ENCODE measurements around the gene OPCML.

The OPCML gene

DNA sequence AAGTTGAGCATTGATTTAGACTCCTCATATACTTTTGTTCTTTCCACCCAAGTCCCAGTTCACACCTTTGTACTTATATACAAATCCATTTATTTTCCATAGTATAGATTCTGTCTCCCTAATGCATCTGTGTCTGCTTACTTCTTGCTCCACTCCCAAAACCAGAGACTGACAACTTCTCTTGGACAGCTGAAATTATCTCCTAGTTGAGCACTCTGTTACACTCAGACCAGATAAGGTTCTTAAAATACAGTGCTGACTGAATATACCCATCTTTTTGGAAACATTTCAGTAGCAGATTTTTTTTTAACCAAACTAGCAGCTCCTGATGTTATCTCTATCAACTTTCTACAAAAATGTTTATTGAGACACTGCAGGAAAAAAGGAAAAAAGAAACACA is 106.3 kb downstream of the OPCML start:
- no peaks in the 10 kb centered on the region for H3K27me3 ChIP-seq (ENCODE audit: low read length)
- H4K20me1 ChIP-seq (ENCODE audit: low read depth, low read length): no peaks in the 10 kb centered on the region
- H3K27ac ChIP-seq (ENCODE audit: low read depth, low read length): no peak overlapping the region
- no peak overlapping the region for H3K4me3 ChIP-seq (ENCODE audit: insufficient read depth, low read length, poor library complexity, severe bottlenecking)
- no peak overlapping the region for H3K9ac ChIP-seq (ENCODE audit: low read length)
- H3K36me3 ChIP-seq (ENCODE audit: low read length): no peaks in the 10 kb centered on the region
- H3K4me2 ChIP-seq (ENCODE audit: low read depth, low read length, poor library complexity, severe bottlenecking): no peak overlapping the region
- H3K79me2 ChIP-seq (ENCODE audit: insufficient read depth, low read length): no peaks in the 10 kb centered on the region
- no peak overlapping the region for H2AFZ ChIP-seq (ENCODE audit: low read depth, low read length, severe bottlenecking)
- H3F3A ChIP-seq (ENCODE audit: insufficient read depth): no peaks in the 10 kb centered on the region
- no peaks in the 10 kb centered on the region for H3K9me2 ChIP-seq (replicated peaks; ENCODE audit: insufficient read depth, low read length)
- no peaks in the 10 kb centered on the region for H3K9me3 ChIP-seq (ENCODE audit: insufficient read depth, low read length)
- TF ChIP-seq CTCF (IDR thresholded peaks at IDR 0.05; ENCODE audit: insufficient read depth, low read length, poor library complexity, severe bottlenecking) (no peak), EZH2phosphoT487 (conservative IDR thresholded peaks at IDR 0.05; ENCODE audit: low read length) (no peak)

DNA sequence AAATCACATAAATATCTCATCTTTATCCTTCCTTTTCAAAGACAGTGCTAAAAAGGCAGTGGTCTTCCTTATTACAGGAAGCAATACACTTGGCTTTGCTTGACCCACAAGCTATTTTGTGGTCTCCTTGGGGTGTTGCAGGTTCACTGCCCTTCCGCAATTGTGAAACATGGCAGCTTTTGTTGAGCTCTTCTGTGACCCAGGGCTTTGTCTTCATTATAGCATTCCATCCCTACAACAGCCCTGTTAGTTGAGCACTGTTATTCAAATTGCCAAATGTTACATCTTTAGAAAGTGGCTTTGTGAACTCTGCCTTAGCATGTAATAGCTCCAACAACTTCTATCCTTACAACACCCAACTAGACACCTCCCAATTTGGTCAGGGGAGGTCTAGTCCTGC is 107.1 kb downstream of the OPCML start:
- no peaks in the 10 kb centered on the region for H4K20me1 ChIP-seq (ENCODE audit: low read depth, low read length)

DNA sequence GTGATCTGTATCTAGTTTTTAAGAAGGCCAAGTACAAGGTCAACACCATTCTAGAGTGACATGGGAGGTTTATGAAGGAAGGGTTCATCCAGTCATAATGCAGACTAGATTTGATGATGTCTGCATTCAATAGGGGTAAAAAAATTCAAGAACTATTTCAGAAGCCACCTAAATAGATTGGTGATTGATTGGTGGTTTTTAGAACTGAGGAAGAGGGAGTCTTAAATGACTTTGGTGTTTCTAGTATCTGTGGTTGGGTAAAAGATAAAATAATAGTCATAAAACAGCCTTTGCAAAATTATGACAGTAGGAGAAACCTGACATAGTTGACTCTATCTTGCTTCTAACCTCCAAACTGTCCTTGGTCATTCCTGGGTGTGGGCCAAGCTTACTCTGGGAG is 114.1 kb downstream of the OPCML start:
- H4K20me1 ChIP-seq (ENCODE audit: low read depth, low read length): no peaks in the 10 kb centered on the region
- H3K27ac ChIP-seq (ENCODE audit: low read depth, low read length): no peak overlapping the region
- H3K9ac ChIP-seq (ENCODE audit: low read length): no peak overlapping the region
- no peaks in the 10 kb centered on the region for H3K36me3 ChIP-seq (ENCODE audit: low read length)
- H3K27me3 ChIP-seq (ENCODE audit: low read length): no peaks in the 10 kb centered on the region
- no peaks in the 10 kb centered on the region for H3K79me2 ChIP-seq (ENCODE audit: insufficient read depth, low read length)
- no peaks in the 10 kb centered on the region for H3F3A ChIP-seq (ENCODE audit: insufficient read depth)
- H3K4me2 ChIP-seq (ENCODE audit: low read depth, low read length, poor library complexity, severe bottlenecking): no peak overlapping the region
- no peaks in the 10 kb centered on the region for H3K9me2 ChIP-seq (replicated peaks; ENCODE audit: insufficient read depth, low read length)
- H2AFZ ChIP-seq (ENCODE audit: low read depth, low read length, severe bottlenecking): no peak overlapping the region
- H3K9me3 ChIP-seq (ENCODE audit: insufficient read depth, low read length): no peaks in the 10 kb centered on the region
- H3K4me3 ChIP-seq (ENCODE audit: insufficient read depth, low read length, poor library complexity, severe bottlenecking): no peak overlapping the region
- no peak for TF ChIP-seq EZH2phosphoT487 (conservative IDR thresholded peaks at IDR 0.05; ENCODE audit: low read length)
- no peak for TF ChIP-seq CTCF (IDR thresholded peaks at IDR 0.05; ENCODE audit: insufficient read depth, low read length, poor library complexity, severe bottlenecking)

More for the DNA sequence above, 107.1 kb downstream of the OPCML start:
- no peak for TF ChIP-seq CTCF (IDR thresholded peaks at IDR 0.05; ENCODE audit: insufficient read depth, low read length, poor library complexity, severe bottlenecking)
- TF ChIP-seq EZH2phosphoT487 (conservative IDR thresholded peaks at IDR 0.05; ENCODE audit: low read length): no peak
- Histone ChIP-seq H3K79me2 (ENCODE audit: insufficient read depth, low read length) (no peaks in the 10 kb centered on the region), H3K27ac (ENCODE audit: low read depth, low read length) (no peak overlapping the region), H3K9ac (ENCODE audit: low read length) (no peak overlapping the region), H3K9me3 (ENCODE audit: insufficient read depth, low read length) (no peaks in the 10 kb centered on the region), H3K36me3 (ENCODE audit: low read length) (no peaks in the 10 kb centered on the region), H3K9me2 (replicated peaks; ENCODE audit: insufficient read depth, low read length) (no peaks in the 10 kb centered on the region), H3K4me2 (ENCODE audit: low read depth, low read length, poor library complexity, severe bottlenecking) (no peak overlapping the region), H3K4me3 (ENCODE audit: insufficient read depth, low read length, poor library complexity, severe bottlenecking) (no peak overlapping the region), H3K27me3 (ENCODE audit: low read length) (no peaks in the 10 kb centered on the region), H3F3A (ENCODE audit: insufficient read depth) (no peaks in the 10 kb centered on the region), H2AFZ (ENCODE audit: low read depth, low read length, severe bottlenecking) (no peak overlapping the region)
